ENCODE data around the gene FBXW7.
A peak's percentile ranks its signal among the peaks of the same experiment; 100 is the strongest.
"Not testable (repeated sequence)": the region's sequence is repeated elsewhere in the genome, so short reads cannot be mapped to it uniquely, and the experiment has no call there.

Gene FBXW7, protein sequence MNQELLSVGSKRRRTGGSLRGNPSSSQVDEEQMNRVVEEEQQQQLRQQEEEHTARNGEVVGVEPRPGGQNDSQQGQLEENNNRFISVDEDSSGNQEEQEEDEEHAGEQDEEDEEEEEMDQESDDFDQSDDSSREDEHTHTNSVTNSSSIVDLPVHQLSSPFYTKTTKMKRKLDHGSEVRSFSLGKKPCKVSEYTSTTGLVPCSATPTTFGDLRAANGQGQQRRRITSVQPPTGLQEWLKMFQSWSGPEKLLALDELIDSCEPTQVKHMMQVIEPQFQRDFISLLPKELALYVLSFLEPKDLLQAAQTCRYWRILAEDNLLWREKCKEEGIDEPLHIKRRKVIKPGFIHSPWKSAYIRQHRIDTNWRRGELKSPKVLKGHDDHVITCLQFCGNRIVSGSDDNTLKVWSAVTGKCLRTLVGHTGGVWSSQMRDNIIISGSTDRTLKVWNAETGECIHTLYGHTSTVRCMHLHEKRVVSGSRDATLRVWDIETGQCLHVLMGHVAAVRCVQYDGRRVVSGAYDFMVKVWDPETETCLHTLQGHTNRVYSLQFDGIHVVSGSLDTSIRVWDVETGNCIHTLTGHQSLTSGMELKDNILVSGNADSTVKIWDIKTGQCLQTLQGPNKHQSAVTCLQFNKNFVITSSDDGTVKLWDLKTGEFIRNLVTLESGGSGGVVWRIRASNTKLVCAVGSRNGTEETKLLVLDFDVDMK

DNA sequence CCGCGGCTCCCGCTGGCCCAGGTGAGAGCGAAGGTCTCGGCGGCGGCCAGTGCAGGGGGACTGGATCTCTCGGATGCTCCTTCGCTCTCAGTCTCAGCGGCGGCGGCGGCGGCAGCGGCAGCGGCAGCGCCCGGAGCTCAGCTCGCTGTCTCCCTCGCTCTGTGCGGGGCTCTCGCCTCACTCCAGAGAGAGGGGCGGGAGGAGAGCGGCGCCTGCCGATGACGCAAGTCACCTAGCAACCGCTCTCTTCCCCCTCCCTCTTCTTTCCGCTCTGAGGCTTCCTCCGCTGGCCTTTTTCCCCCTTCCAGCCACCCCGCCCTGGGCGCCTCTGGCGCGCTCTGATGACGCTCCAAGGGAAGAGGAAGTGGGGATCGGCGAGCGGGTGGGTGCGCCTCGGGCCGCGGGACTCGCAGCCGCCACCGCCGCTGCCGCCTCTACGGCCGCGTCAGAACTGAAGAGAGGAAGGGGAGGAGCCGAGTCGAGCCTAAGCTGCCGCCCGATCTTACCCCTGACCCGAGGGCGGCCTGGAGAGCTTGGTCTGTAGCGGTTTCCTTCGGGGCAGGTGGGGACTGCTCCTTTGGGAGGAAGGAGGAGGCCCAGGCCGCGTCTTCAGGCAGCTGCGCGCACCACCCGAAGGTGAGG lies at the start of gene FBXW7:
TSS of gene FBXW7 (minus strand) at position 190 of the 642 bp plus-strand sequence. CDS start 124,289 bp downstream, outside the sequence.
- peak; percentile 99 to 100 for DNase-seq (ENCODE audit: low read depth in 2 of 2)

GRCh38 chr4:152585023-152585441 lies 49.1 kb upstream of the FBXW7 start:
- no peak for DNase-seq (ENCODE audit: low read depth in 2 of 2)

- no peak for DNase-seq (ENCODE audit: low read depth in 2 of 2)
Observed at GRCh38 chr4:152581536-152582160, 45.8 kb upstream of the FBXW7 start.

- DNase-seq (ENCODE audit: low read depth in 2 of 2), result no peak
Observed at GRCh38 chr4:152579916-152580315, 44.0 kb upstream of the FBXW7 start.

- DNase-seq (ENCODE audit: low read depth in 2 of 2), result no peak
Observed at GRCh38 chr4:152579107-152579764, 43.3 kb upstream of the FBXW7 start.

GRCh38 chr4:152578670-152579069 lies 42.8 kb upstream of the FBXW7 start:
- DNase-seq (ENCODE audit: low read depth in 2 of 2), result no peak

- DNase-seq (ENCODE audit: low read depth in 2 of 2), result no peak
Observed at GRCh38 chr4:152577708-152578396, 42.0 kb upstream of the FBXW7 start.

GRCh38 chr4:152575533-152575932 lies 39.6 kb upstream of the FBXW7 start:
- DNase-seq (ENCODE audit: low read depth in 2 of 2), result no peak

DNA sequence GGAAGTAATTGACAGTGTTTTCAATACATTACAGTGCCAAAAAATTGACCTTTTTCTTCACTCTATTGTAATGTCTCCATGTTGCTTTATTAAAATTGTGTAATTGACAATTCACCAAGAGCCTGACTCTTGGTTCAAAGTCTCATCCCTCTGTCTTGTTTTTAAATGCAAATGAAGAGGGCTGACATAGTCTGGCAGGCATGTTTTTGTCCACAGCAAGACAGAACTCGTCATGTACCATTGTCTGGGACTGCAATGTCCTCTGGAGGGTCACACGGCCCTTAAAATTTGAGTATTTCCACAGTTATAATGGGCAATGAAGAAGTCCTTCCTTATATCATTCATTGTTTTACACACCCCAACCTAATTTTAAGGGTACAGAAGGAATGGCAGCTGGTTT lies 38.0 kb upstream of the FBXW7 start:
- no peak for DNase-seq (ENCODE audit: low read depth in 2 of 2)

GRCh38 chr4:152572417-152573086 lies 36.7 kb upstream of the FBXW7 start:
- DNase-seq (ENCODE audit: low read depth in 2 of 2), result no peak

GRCh38 chr4:152571770-152572169 lies 35.9 kb upstream of the FBXW7 start:
- DNase-seq (ENCODE audit: low read depth in 2 of 2), result no peak

DNA sequence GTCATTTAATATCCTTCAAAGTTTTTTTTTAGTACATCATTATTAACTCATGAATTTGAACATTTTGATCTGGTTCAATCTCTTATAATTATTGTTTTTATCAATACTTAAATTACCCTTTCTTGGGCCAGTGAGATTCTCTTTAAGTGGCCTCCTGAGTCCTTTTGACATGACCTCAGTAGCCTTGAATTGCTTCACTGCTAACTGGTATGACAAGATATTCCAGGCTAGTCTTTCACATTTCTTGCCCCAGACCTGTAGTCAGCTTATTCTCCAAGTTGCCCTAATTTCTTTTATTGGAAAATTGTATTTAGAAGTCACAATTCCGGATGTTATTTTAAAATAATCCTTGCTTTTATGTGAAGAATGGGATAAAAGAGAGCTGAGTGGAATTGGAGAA lies 35.4 kb upstream of the FBXW7 start:
- no peak for DNase-seq (ENCODE audit: low read depth in 2 of 2)

DNA sequence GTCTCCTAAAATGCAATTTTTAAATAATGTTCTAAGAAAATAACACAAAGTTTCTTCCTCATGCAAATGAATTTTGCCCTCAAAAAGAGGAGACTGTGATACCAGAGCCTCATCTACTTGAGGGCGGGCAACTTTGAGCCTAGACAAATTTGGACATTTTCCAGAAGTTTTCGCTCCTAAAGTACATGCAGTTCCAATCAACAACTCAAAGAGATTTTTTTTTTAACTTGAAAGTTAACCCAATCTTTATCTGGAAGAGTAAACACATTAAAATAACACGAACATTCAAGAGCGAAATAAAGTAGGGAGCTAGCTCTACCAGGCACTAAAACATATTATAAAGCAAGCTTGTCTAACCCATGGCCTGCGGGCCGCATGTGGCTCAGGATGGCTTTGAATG lies 29.4 kb upstream of the FBXW7 start:
- no peak for DNase-seq (ENCODE audit: low read depth in 2 of 2)

DNA sequence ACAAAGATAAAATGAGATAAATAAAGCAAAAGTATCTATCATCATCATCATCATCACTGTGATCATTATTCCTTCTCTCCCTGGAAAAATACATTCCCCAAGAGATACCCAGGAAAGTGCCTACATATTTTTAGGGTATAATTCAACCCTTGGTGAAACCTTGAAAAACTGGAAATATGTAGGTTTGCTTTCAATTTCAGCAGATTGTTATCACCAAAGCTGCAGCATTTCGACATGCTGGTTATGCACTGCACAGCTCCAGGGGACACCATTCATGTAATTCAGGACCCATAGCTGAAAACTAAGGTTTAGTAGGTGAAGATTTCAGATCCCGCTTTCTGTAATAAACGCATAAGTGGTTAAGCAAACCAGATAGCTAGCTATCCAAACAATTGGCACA lies 28.4 kb upstream of the FBXW7 start:
- no peak for DNase-seq (ENCODE audit: low read depth in 2 of 2)

- DNase-seq (ENCODE audit: low read depth in 2 of 2), result no peak
Observed at GRCh38 chr4:152563209-152563608, 27.3 kb upstream of the FBXW7 start.

DNA sequence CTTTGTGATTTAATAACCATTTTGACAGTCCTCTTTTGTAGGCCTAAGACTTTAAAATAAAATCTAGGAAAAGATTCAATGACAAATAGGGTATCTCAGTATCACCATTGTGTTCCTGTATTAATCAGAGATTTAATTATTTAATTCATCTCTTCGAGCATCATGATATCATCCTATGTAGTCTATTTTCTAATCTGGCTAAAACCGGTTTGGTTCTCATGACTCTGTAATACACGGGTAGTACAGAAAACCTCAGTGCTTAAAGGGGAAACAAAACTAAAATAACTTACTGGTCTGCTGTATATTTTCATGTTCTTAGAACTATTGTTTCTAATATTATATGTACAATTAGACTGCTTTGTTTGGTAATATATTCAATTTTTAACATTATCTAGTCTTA lies 23.7 kb upstream of the FBXW7 start:
- DNase-seq (ENCODE audit: low read depth in 2 of 2), result no peak

DNA sequence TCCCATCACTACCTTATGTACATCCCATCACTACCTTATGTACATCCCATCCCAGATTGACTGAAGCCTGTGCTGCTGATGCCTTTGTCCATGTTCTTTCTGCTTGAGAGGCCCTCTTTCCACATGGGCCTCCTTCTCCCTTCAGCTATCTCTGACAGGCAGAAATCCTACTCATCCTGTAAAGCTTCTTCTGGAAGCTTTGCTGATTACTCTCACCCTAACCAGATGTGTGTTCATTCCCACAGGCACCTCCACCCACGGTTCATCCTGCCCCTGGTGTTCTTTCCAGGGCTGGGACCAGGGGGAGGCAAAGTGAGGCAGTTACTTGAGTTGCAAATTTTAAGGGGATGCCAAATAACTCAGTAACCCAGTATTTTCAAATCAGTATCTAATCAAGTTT lies 22.5 kb upstream of the FBXW7 start:
- no peak for DNase-seq (ENCODE audit: low read depth in 2 of 2)

GRCh38 chr4:152556834-152557233 lies 20.9 kb upstream of the FBXW7 start:
- no peak for DNase-seq (ENCODE audit: low read depth in 2 of 2)

DNA sequence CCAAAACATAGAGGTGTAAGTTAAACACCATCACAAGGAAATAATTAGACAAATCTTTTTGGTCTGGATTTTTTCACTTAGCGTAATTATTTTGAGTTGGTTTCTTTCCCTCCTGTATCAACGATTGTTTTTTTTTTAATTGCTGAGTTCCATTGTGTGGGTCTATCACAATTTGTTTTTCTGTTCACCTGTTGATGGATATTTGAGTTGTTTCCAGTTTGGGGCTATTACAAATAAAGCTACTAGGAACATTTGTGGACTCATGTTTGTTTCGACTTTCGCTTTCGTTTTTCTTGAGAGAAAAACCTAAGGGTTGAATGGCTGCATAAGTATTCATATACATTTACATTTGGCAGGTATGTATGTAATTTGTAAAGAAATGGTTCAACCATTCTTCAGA lies 20.4 kb upstream of the FBXW7 start:
- no peak for DNase-seq (ENCODE audit: low read depth in 2 of 2)

DNA sequence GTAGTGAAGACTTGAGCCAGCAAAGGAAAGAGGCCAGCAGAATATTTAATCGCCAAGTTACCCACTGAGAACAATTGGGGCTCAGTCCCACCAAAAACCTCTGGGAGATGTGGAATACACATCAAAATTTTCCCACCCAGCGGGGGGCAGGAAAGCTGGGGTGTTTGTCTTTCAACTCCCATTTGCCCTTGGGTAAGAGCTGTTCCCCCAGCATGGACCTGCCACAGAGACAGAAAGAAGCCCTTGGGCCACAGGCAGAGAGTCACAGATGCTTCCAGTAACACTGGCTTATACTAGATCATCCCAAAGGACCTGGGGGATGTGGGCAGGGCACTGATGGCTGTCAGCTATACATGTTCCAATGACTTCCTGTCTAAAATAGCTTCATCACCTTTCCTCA lies 18.9 kb upstream of the FBXW7 start:
- no peak for DNase-seq (ENCODE audit: low read depth in 2 of 2)

- DNase-seq (ENCODE audit: low read depth in 2 of 2), result not testable (repeated sequence)
Observed at GRCh38 chr4:152550687-152551086, 14.8 kb upstream of the FBXW7 start.
